Smooth muscle cell (in vitro differentiated cells): ENCODE results near the gene ARFGAP1. TPM values are rescaled to one million over a fixed set of nuclear protein-coding genes. Genes with fewer than 3 reads are reported as not detected.

Experiments used
- DNase-seq: peaks from one replicate; lab custom pipeline; 2025; ENCODE audit not compliant: unreplicated experiment; lab: John Stamatoyannopoulos, UW
- H2AFZ ChIP-seq: fragments of 200-600 bp; sonication (generic); 2 replicates; pipeline ENCODE4 v1.6.0; 2016; ENCODE audit warnings: antibody characterized with exemption, low read depth, mild to moderate bottlenecking
- H3F3A ChIP-seq: fragments of 200-600 bp; sonication (generic); 2 replicates; pipeline ENCODE4 v1.6.0; 2017; ENCODE audit warnings: antibody characterized with exemption, low read depth
- H3K27ac ChIP-seq: fragments of 200-600 bp; sonication (generic); 2 replicates; pipeline ENCODE4 v1.5.1; 2016; ENCODE audit warnings: low read depth, mild to moderate bottlenecking
- H3K27me3 ChIP-seq: fragments of 200-600 bp; sonication (generic); 2 replicates; pipeline ENCODE4 v1.6.1; 2016; ENCODE audit warnings: low read depth, mild to moderate bottlenecking
- H3K36me3 ChIP-seq: fragments of 200-600 bp; sonication (generic); 2 replicates; pipeline ENCODE4 v1.5.1; 2016; ENCODE audit warnings: low read depth
- H3K4me1 ChIP-seq: fragments of 200-600 bp; sonication (generic); 2 replicates; pipeline ENCODE4 v1.5.1; 2016; ENCODE audit warnings: low read depth
- H3K4me2 ChIP-seq: fragments of 200-600 bp; sonication (generic); 2 replicates; pipeline ENCODE4 v1.6.0; 2016; ENCODE audit warnings: mild to moderate bottlenecking
- H3K4me3 ChIP-seq: fragments of 200-600 bp; sonication (generic); 2 replicates; pipeline ENCODE4 v1.5.1; 2016; ENCODE audit warnings: mild to moderate bottlenecking
- H3K79me2 ChIP-seq: fragments of 200-600 bp; sonication (generic); 2 replicates; pipeline ENCODE4 v1.6.0; 2016; ENCODE audit warnings: low read depth, mild to moderate bottlenecking
- H3K9ac ChIP-seq: fragments of 200-600 bp; sonication (generic); 2 replicates; pipeline ENCODE4 v1.6.0; 2016; ENCODE audit warnings: low read depth
- H3K9me3 ChIP-seq: fragments of 200-600 bp; sonication (generic); replicated peaks from 2 replicates; pipeline ENCODE4 v1.5.1; 2016; ENCODE audit warnings: low read depth
- H4K20me1 ChIP-seq: fragments of 200-600 bp; sonication (generic); 2 replicates; pipeline ENCODE4 v1.6.0; 2016; ENCODE audit warnings: low read depth
- CTCF ChIP-seq: fragments of 200-600 bp; sonication (generic); IDR thresholded peaks from 2 replicates; pipeline ENCODE4 v1.5.1; 2017; ENCODE audit warnings: borderline replicate concordance, mild to moderate bottlenecking, antibody characterized with exemption; ENCODE audit not compliant: insufficient read depth, poor library complexity, severe bottlenecking
- WGBS: methylation state at CpG from one replicate; pipeline ENCODE4 v1.1.7; 2016; ENCODE audit warnings: low lambda C conversion rate; 5-methylcytosine and 5-hydroxymethylcytosine counted together
- polyA plus RNA-seq: library from polyadenylated mRNA; unstranded; fragments of >200 nt; fragmentation: Nextera tagmentation; extraction: Ambion mirVana; gene quantifications from 2 replicates; pipeline ENCODE4 v1.2.1, GENCODE V29; 2016
- total RNA-seq: library from RNA; depleted of rRNA; stranded (reverse); fragments of >200 nt; gene quantifications from 2 replicates; pipeline ENCODE4 v1.2.3, GENCODE V29; 2014

The ARFGAP1 gene
- total and polyA plus RNA-seq, 2 experiments from 2014 or later: 101 to 169 TPM

GRCh38 chr20:63316502-63316921 lies 43.9 kb downstream of the ARFGAP1 start:
- H3K79me2 ChIP-seq: no peaks in the 10 kb centered on the region
- no peak overlapping the region for H3K9ac ChIP-seq
- no peak overlapping the region for H2AFZ ChIP-seq
- no peaks in the 10 kb centered on the region for H3F3A ChIP-seq
- H3K36me3 ChIP-seq: no peaks in the 10 kb centered on the region
- H3K27ac ChIP-seq: no peak overlapping the region
- no peak overlapping the region for H3K4me3 ChIP-seq
- no peak for DNase-seq
- H3K9me3 ChIP-seq: no peaks in the 10 kb centered on the region
- 92% methylated on average over 13 of the region's 14 CpGs for WGBS
- no peaks in the 10 kb centered on the region for H3K27me3 ChIP-seq
- no peak for TF ChIP-seq CTCF
- H4K20me1 ChIP-seq: no peaks in the 10 kb centered on the region
- H3K4me2 ChIP-seq: no peak overlapping the region
- H3K4me1 ChIP-seq: no peaks in the 10 kb centered on the region

GRCh38 chr20:63317061-63317460 lies 44.4 kb downstream of the ARFGAP1 start:
- H3K9me3 ChIP-seq: no peaks in the 10 kb centered on the region
- H3K9ac ChIP-seq: no peak overlapping the region
- H4K20me1 ChIP-seq: no peaks in the 10 kb centered on the region
- no peaks in the 10 kb centered on the region for H3K4me1 ChIP-seq
- H3K79me2 ChIP-seq: no peaks in the 10 kb centered on the region
- no peak for DNase-seq
- TF ChIP-seq CTCF: no peak
- 95% methylated on average over 6 of the region's 6 CpGs for WGBS
- no peak overlapping the region for H3K4me3 ChIP-seq
- no peaks in the 10 kb centered on the region for H3F3A ChIP-seq
- H3K27ac ChIP-seq: no peak overlapping the region
- H3K36me3 ChIP-seq: no peaks in the 10 kb centered on the region
- no peak overlapping the region for H2AFZ ChIP-seq
- no peaks in the 10 kb centered on the region for H3K27me3 ChIP-seq
- H3K4me2 ChIP-seq: no peak overlapping the region

GRCh38 chr20:63317601-63318291 lies 45.1 kb downstream of the ARFGAP1 start:
- H3K4me1 ChIP-seq: no peaks in the 10 kb centered on the region
- H3K4me3 ChIP-seq: no peak overlapping the region
- H4K20me1 ChIP-seq: no peaks in the 10 kb centered on the region
- H3K27me3 ChIP-seq: no peaks in the 10 kb centered on the region
- H2AFZ ChIP-seq: no peak overlapping the region
- H3K36me3 ChIP-seq: no peaks in the 10 kb centered on the region
- 87% methylated on average over 18 of the region's 18 CpGs for WGBS
- H3K4me2 ChIP-seq: no peak overlapping the region
- H3K9ac ChIP-seq: no peak overlapping the region
- no peaks in the 10 kb centered on the region for H3K9me3 ChIP-seq
- TF ChIP-seq CTCF: no peak
- H3K79me2 ChIP-seq: no peaks in the 10 kb centered on the region
- H3F3A ChIP-seq: no peaks in the 10 kb centered on the region
- DNase-seq: no peak
- H3K27ac ChIP-seq: no peak overlapping the region
